Lung (tissue), 16 donors: ENCODE measurements around the gene C2orf74. TPM values are rescaled to one million over a fixed set of nuclear protein-coding genes. Genes with fewer than 3 reads are reported as not detected.

Experiments
- ATAC-seq: fragments of 200-7000 bp; cut with Tn5 transposase; one replicate; pipeline ENCODE4 v1.9.1; 2020; ENCODE audit warnings: moderate number of reproducible peaks; ENCODE audit not compliant: insufficient read depth, low FRiP score
- DNase-seq, 3 donors: peaks; one replicate each; pipeline ENCODE4 v3.0.0-alpha.2; 2013 to 2017
- H3K27ac ChIP-seq, 2 donors: one replicate each; pipeline ENCODE4 v1.5.1; 2013; ENCODE audit warnings: mild to moderate bottlenecking in 2 of 2, moderate library complexity in 2 of 2, control low read depth in 1 of 2, inconsistent platforms in 1 of 2, low read depth in 1 of 2, low read length in 1 of 2
- H3K27me3 ChIP-seq, 3 donors: one replicate each; pipeline ENCODE4 v1.5.1; 2013; ENCODE audit warnings: low read length in 2 of 3; ENCODE audit not compliant: control insufficient read depth in 3 of 3, insufficient read depth in 3 of 3
- H3K36me3 ChIP-seq, 4 donors: one replicate each; pipeline ENCODE4 v1.5.1; 2013; ENCODE audit warnings: low read length in 4 of 4, mild to moderate bottlenecking in 1 of 4, moderate library complexity in 1 of 4; ENCODE audit not compliant: control insufficient read depth in 4 of 4, insufficient read depth in 4 of 4
- H3K4me1 ChIP-seq, 5 donors: one replicate each; pipeline ENCODE4 v1.5.1; 2013; ENCODE audit warnings: low read length in 5 of 5, mild to moderate bottlenecking in 2 of 5, moderate library complexity in 1 of 5; ENCODE audit not compliant: control insufficient read depth in 5 of 5, insufficient read depth in 5 of 5
- H3K4me3 ChIP-seq: one replicate; pipeline ENCODE4 v1.5.1; 2013; ENCODE audit warnings: mild to moderate bottlenecking, control low read depth, moderate library complexity
- H3K9ac ChIP-seq, 2 donors: one replicate each; pipeline ENCODE4 v1.5.1; 2013; ENCODE audit warnings: low read length in 2 of 2, control low read depth in 1 of 2; ENCODE audit not compliant: insufficient read depth in 1 of 2
- H3K9me3 ChIP-seq, 4 donors: one replicate each; pipeline ENCODE4 v1.5.1; 2013; ENCODE audit warnings: low read length in 3 of 4, mild to moderate bottlenecking in 1 of 4, moderate library complexity in 1 of 4; ENCODE audit not compliant: control insufficient read depth in 4 of 4, insufficient read depth in 3 of 4
- WGBS, 2 donors: extraction: QIAGEN DNeasy Blood & Tissue Kit; methylation state at CpG; one replicate each; pipeline ENCODE4 v1.1.7; 2013; 5-methylcytosine and 5-hydroxymethylcytosine counted together
- long read RNA-seq, 5 donors: transcript quantifications; one replicate each; lab custom pipeline, GENCODE V29; 2026
- polyA plus RNA-seq, 2 donors: library from polyadenylated mRNA; stranded (reverse); fragments of 200-250 nt; gene quantifications; one replicate each; pipeline ENCODE4 v1.2.1, GENCODE V29; 2013
- total RNA-seq, 2 donors: library from RNA; depleted of rRNA in 1 of 2; stranded (reverse); fragments of >200 nt in 1 of 2; gene quantifications; one replicate each; pipeline ENCODE4 v1.2.1, GENCODE V29; 2014 to 2021
- TF ChIP-seq, protein P1 (sequence below): IDR thresholded peaks from 2 replicates; pipeline ENCODE4 v1.5.1; 2012; ENCODE audit warnings: mild to moderate bottlenecking; ENCODE audit errors: control extremely low read depth, extremely low read depth
- donor health status: control.
- donor health status: control.
- donor health status: Bipolar disorder and iron deficiency.
- donor health status: healthy.
- donor health status: DM: yes; HTN: yes; CAD: no.

Gene C2orf74
- total RNA-seq (10 to 100 TPM; 11.5 to 16.9 TPM), polyA plus RNA-seq (10 to 100 TPM; 10.6 to 18.3 TPM)
- long read RNA-seq, donor 1, partial matches to known transcripts: 0 of 4 reads
- long read RNA-seq, donor 1, other reads (novel, unspliced or antisense): 0 of 4 reads
- long read RNA-seq, donor 2, partial matches to known transcripts: 6 of 10 reads
- long read RNA-seq, donor 2, other reads (novel, unspliced or antisense): 0 of 10 reads
- long read RNA-seq, donor 3, transcript C2orf74-202 (4 exons, 879 nt): major isoform, 6 of 14 reads
- long read RNA-seq, donor 3, partial matches to known transcripts: 7 of 14 reads
- long read RNA-seq, donor 3, other reads (novel, unspliced or antisense): 0 of 14 reads
- long read RNA-seq, donor 4, transcript C2orf74-202 (4 exons, 879 nt): major isoform, 7 of 8 reads
- long read RNA-seq, donor 4, partial matches to known transcripts: 0 of 8 reads
- long read RNA-seq, donor 4, other reads (novel, unspliced or antisense): 0 of 8 reads
- long read RNA-seq, donor 5, partial matches to known transcripts: 0 of 4 reads
- long read RNA-seq, donor 5, other reads (novel, unspliced or antisense): 0 of 4 reads

DNA sequence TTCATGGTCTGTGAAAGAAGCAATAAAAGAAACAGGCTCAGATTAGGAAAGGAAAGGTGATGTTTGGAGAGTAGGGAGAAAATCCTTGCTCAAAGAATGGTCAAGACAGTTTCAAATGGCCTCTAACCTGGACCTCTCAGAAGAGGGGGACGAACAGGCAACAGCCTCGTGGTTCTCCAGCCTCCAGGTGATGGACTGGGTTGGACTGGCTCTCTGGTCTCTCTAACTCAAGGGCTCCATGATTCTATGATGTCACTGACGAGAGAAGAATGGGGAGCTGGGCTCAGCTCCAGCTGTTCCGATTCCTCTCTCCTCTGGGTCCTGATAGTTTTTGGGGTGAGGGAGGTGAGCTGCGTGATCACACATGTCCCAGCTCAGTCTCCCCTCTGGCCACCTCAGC is at the start of gene C2orf74:
Gene C2orf74 (plus strand): TSS at position 301 of the 400 bp plus-strand sequence. CDS start 327 bp downstream, outside the sequence.
- Histone ChIP-seq H3K36me3 (peaks cover 9 to 17% (median 13%) of the 10 kb centered on the region in 4 donors), H3K4me3 (no peak within 1 kb of the TSS), H3K4me1 (peaks cover 0 to 2% (median 0%) of the 10 kb centered on the region in 5 donors), H3K9ac (no peak within 1 kb of the TSS), H3K27me3 (no peaks in the 10 kb centered on the region), H3K27ac (no peak within 1 kb of the TSS), H3K9me3 (no peaks in the 10 kb centered on the region)
- TF ChIP-seq, protein P1, sequence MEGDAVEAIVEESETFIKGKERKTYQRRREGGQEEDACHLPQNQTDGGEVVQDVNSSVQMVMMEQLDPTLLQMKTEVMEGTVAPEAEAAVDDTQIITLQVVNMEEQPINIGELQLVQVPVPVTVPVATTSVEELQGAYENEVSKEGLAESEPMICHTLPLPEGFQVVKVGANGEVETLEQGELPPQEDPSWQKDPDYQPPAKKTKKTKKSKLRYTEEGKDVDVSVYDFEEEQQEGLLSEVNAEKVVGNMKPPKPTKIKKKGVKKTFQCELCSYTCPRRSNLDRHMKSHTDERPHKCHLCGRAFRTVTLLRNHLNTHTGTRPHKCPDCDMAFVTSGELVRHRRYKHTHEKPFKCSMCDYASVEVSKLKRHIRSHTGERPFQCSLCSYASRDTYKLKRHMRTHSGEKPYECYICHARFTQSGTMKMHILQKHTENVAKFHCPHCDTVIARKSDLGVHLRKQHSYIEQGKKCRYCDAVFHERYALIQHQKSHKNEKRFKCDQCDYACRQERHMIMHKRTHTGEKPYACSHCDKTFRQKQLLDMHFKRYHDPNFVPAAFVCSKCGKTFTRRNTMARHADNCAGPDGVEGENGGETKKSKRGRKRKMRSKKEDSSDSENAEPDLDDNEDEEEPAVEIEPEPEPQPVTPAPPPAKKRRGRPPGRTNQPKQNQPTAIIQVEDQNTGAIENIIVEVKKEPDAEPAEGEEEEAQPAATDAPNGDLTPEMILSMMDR: no peak
- ATAC-seq (no peak), DNase-seq (no peak)
- WGBS, 2 donors: 95 to 96% methylated on average over 5 of the region's 5 CpGs

DNA sequence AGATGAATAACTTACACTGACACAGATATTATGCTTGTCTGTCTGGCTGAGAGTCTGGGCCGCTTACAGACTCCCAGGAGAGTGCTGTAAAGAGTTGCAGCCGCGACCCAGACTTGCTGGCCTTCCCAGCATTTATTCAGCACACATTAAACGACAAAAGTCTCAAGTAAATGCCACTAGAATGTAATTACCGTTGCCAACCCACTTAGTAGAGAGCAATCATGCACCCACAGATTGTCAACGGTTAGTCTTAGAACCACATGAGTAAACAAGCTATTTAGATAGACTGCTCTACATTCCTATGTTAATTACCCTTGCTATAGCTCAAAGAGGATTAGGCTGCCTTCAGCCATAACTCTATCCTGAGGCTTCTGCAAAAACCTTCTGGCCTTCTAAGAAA is 47.8 kb upstream of the C2orf74 start:
- Histone ChIP-seq H3K9ac (no peak overlapping the region), H3K9me3 (peaks cover 0 to 6% (median under 1%) of the 10 kb centered on the region in 4 donors), H3K36me3 (peaks cover 2 to 34% (median 19%) of the 10 kb centered on the region in 4 donors), H3K27ac (no peak overlapping the region), H3K27me3 (no peaks in the 10 kb centered on the region), H3K4me1 (no peaks in the 10 kb centered on the region), H3K4me3 (no peak overlapping the region)
- ATAC-seq: no peak
- WGBS, 2 donors: 80 to 91% methylated on average over 6 of the region's 6 CpGs
- DNase-seq: no peak
- TF ChIP-seq, protein P1: no peak

DNA sequence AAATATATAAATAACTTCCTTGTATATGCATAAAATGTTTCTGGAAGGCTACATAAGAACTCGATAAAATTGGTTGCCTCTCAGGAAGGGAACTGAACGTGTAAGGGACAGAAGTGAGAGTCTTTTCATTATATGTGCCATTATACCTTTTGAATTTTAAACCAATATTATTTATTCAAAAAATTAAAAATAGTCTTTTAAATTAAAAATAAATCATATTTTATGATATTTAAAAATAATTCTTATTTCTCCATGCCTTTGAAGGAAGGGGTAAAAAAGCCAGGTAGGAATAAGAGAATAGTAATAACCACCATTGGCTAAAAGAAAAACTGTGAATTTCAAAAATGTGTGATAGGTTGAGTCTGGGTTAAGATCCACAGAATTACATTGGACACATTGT is 45.7 kb upstream of the C2orf74 start:
- 94 to 99% methylated on average over 2 of the region's 2 CpGs for WGBS, 2 donors
- H3K9ac ChIP-seq: no peak overlapping the region
- H3K9me3 ChIP-seq: peaks cover 0 to 6% (median under 1%) of the 10 kb centered on the region in 4 donors
- peaks cover 5 to 35% (median 18%) of the 10 kb centered on the region in 4 donors for H3K36me3 ChIP-seq
- no peak overlapping the region for H3K27ac ChIP-seq
- no peak overlapping the region for H3K4me3 ChIP-seq
- no peak for ATAC-seq
- no peak for DNase-seq
- no peaks in the 10 kb centered on the region for H3K27me3 ChIP-seq
- H3K4me1 ChIP-seq: no peaks in the 10 kb centered on the region
- TF ChIP-seq, protein P1: no peak
